TTC549 (cell line): ENCODE data around the gene CLIP3.
"Not testable (repeated sequence)": the region's sequence is repeated elsewhere in the genome, so short reads cannot be mapped to it uniquely, and the experiment has no call there.

Experiments used
- FAIRE-seq: peaks from 2 replicates; lab custom pipeline; 2012; peaks lifted over from hg19 to GRCh38; lab: Jason Lieb, UNC

The CLIP3 gene

GRCh38 chr19:36047835-36048234 is 15.2 kb upstream of the CLIP3 start:
- no peak for FAIRE-seq

GRCh38 chr19:36046443-36047050 is 13.9 kb upstream of the CLIP3 start:
- FAIRE-seq: no peak

GRCh38 chr19:36043952-36044351 is 11.3 kb upstream of the CLIP3 start:
- FAIRE-seq: no peak

- FAIRE-seq: no peak
These were observed 9.2 kb upstream of the CLIP3 start for GRCh38 chr19:36041831-36042230.

- not testable (repeated sequence) for FAIRE-seq
These were observed 8.4 kb upstream of the CLIP3 start for GRCh38 chr19:36041092-36041491.

GRCh38 chr19:36040495-36040894 is 7.8 kb upstream of the CLIP3 start:
- FAIRE-seq: no peak

- no peak for FAIRE-seq
These were observed 1.4 kb downstream of the CLIP3 start for GRCh38 chr19:36031308-36031707.

- FAIRE-seq: no peak
These were observed 2.2 kb downstream of the CLIP3 start for GRCh38 chr19:36030264-36031148.

GRCh38 chr19:36028313-36029041 is 4.2 kb downstream of the CLIP3 start:
- FAIRE-seq: no peak

- FAIRE-seq: no peak
These were observed 5.0 kb downstream of the CLIP3 start for GRCh38 chr19:36027696-36028095.

- no peak for FAIRE-seq
These were observed 6.4 kb downstream of the CLIP3 start for GRCh38 chr19:36026091-36026876.

- FAIRE-seq: no peak
These were observed 7.1 kb downstream of the CLIP3 start for GRCh38 chr19:36025541-36025940.

GRCh38 chr19:36023432-36023831 is 9.2 kb downstream of the CLIP3 start:
- no peak for FAIRE-seq

GRCh38 chr19:36019061-36019670 is 13.5 kb downstream of the CLIP3 start:
- FAIRE-seq: no peak

GRCh38 chr19:36014012-36014924 is 18.4 kb downstream of the CLIP3 start, which contains the start of gene ALKBH6:
Gene ALKBH6 (minus strand): TSS chr19:36014213. CDS start chr19:36013397, 816 bp downstream.
- peak; percentile 98 for FAIRE-seq

GRCh38 chr19:36013280-36014011 is 19.2 kb downstream of the CLIP3 start:
- FAIRE-seq: no peak

GRCh38 chr19:36010402-36010801 is 22.3 kb downstream of the CLIP3 start:
- FAIRE-seq: no peak

- FAIRE-seq: no peak
These were observed 22.9 kb downstream of the CLIP3 start for GRCh38 chr19:36009633-36010379.

GRCh38 chr19:36009220-36009619 is 23.5 kb downstream of the CLIP3 start:
- no peak for FAIRE-seq
